Stimulated activated CD4-positive, alpha-beta T cell treated with anti-CD3 and anti-CD28 coated beads, Interleukin-12 subunit alpha, Interleukin-12 subunit beta, amount 100 ng/mL, for 48 hours (primary cell): ENCODE measurements around the gene TFR2.
"Not testable (repeated sequence)": the region's sequence is repeated elsewhere in the genome, so short reads cannot be mapped to it uniquely, and the experiment has no call there.

ENCODE experiments used
- DNase-seq, 3 donors: peaks; one replicate each; pipeline ENCODE4 v3.0.0-alpha.2; 2020; ENCODE audit warnings: low read depth in 2 of 3, low spot score in 1 of 3

The TFR2 gene

GRCh38 chr7:100678291-100678984, 37.1 kb upstream of the TFR2 start:
- DNase-seq = no peak

GRCh38 chr7:100677308-100678267, 36.2 kb upstream of the TFR2 start:
- no peak for DNase-seq

- no peak for DNase-seq
Observed at GRCh38 chr7:100676501-100677306, 35.4 kb upstream of the TFR2 start.

- DNase-seq = peak; percentile 56 to 68 (median 59)
Observed at GRCh38 chr7:100675581-100676350, 34.4 kb upstream of the TFR2 start.

- peak in 1 of 3 donors; percentile 25 for DNase-seq
Observed at GRCh38 chr7:100675105-100675451, 33.7 kb upstream of the TFR2 start.

- DNase-seq = no peak
Observed at GRCh38 chr7:100674411-100675104, 33.2 kb upstream of the TFR2 start.

- DNase-seq = no peak
Observed at GRCh38 chr7:100673942-100674410, 32.6 kb upstream of the TFR2 start.

- DNase-seq = peak; percentile 98 to 99 (median 99)
Observed at GRCh38 chr7:100673302-100673941, 32.1 kb upstream of the TFR2 start, which contains the start of gene GNB2. TSS of gene GNB2 (plus strand) at chr7:100673740. CDS start at chr7:100676266, 2,526 bp downstream.

- DNase-seq = no peak
Observed at GRCh38 chr7:100671353-100672327, 30.3 kb upstream of the TFR2 start.

GRCh38 chr7:100670074-100670473, 28.7 kb upstream of the TFR2 start:
- no peak for DNase-seq

GRCh38 chr7:100669106-100669505, 27.8 kb upstream of the TFR2 start:
- DNase-seq = not testable (repeated sequence)

GRCh38 chr7:100668069-100668449, 26.7 kb upstream of the TFR2 start:
- DNase-seq = no peak

GRCh38 chr7:100667331-100668068, 26.1 kb upstream of the TFR2 start:
- no peak for DNase-seq

- no peak for DNase-seq
Observed at GRCh38 chr7:100665168-100665726, 23.9 kb upstream of the TFR2 start.

GRCh38 chr7:100662194-100662776, 20.9 kb upstream of the TFR2 start:
- not testable (repeated sequence) for DNase-seq

GRCh38 chr7:100655908-100656674, 14.7 kb upstream of the TFR2 start, which contains the start of gene ACTL6B:
TSS of gene ACTL6B (minus strand) at chr7:100656448. CDS start at chr7:100656354, 94 bp downstream.
- peak in 1 of 3 donors; percentile 53 for DNase-seq
